ENCODE results near the gene TMEM109. TPM values are rescaled to one million over a fixed set of nuclear protein-coding genes. Genes with fewer than 3 reads are reported as not detected.

Gene TMEM109
- total and polyA plus RNA-seq, 2 of the 13 experiments (the other 11 are each of a cell fraction or from before 2014, with no cell fraction given): 7.7 to 18.0 TPM

DNA sequence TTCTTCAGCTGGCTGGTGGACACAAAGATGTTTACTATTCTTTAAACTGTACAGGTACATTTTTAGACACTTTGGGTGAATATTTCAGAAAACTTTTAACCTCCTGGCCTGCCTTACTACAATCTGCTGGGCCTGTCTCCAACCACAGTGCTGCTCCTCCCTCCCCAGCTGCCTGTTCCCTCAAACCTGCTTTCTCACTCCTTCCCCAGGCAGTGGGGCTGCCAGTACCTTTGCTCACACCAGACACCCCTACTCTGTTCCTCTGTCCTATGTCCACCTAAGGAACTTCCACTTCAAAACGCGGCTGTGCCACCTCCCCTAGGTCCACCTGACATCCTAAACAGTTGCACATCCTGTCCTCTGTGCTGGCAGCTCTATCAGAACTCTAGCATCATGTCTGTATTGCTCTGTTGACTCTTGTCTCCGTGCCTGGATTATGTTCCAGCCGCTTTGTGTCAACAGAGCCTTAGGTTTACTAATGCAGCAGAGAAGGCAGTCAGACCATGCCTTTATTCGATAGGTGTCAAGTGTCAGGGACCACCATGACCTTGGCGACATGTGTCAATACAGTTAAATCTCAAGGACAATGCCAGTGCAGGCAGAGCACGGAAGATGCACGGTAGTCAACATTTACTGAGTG is 33.2 kb upstream of the TMEM109 start (continued):
- TF ChIP-seq, protein P1, sequence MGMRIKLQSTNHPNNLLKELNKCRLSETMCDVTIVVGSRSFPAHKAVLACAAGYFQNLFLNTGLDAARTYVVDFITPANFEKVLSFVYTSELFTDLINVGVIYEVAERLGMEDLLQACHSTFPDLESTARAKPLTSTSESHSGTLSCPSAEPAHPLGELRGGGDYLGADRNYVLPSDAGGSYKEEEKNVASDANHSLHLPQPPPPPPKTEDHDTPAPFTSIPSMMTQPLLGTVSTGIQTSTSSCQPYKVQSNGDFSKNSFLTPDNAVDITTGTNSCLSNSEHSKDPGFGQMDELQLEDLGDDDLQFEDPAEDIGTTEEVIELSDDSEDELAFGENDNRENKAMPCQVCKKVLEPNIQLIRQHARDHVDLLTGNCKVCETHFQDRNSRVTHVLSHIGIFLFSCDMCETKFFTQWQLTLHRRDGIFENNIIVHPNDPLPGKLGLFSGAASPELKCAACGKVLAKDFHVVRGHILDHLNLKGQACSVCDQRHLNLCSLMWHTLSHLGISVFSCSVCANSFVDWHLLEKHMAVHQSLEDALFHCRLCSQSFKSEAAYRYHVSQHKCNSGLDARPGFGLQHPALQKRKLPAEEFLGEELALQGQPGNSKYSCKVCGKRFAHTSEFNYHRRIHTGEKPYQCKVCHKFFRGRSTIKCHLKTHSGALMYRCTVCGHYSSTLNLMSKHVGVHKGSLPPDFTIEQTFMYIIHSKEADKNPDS (CRISPR knock-in tag; IDR thresholded peaks at IDR 0.05): 0 out of 2 replicates have a peak, but pooled peaks have one; percentile 46
- TF ChIP-seq ZNF235 (CRISPR knock-in tag; IDR thresholded peaks at IDR 0.05; ENCODE audit: borderline replicate concordance) (no peak), ZNF546 (CRISPR knock-in tag; conservative IDR thresholded peaks at IDR 0.05) (no peak), ZNF354B (CRISPR knock-in tag; IDR thresholded peaks at IDR 0.05) (no peak), NFYC (CRISPR knock-in tag; IDR thresholded peaks at IDR 0.05) (no peak), MIXL1 (CRISPR knock-in tag; IDR thresholded peaks at IDR 0.05) (peak; percentile 96), ZNF619 (CRISPR knock-in tag; IDR thresholded peaks at IDR 0.05) (peak; percentile 87; the same call in 1 of the 2 replicates), ZFP36L2 (CRISPR knock-in tag; IDR thresholded peaks at IDR 0.05) (no peak), ZFAT (CRISPR knock-in tag; conservative IDR thresholded peaks at IDR 0.05) (no peak)
- TF ChIP-seq, protein P2, sequence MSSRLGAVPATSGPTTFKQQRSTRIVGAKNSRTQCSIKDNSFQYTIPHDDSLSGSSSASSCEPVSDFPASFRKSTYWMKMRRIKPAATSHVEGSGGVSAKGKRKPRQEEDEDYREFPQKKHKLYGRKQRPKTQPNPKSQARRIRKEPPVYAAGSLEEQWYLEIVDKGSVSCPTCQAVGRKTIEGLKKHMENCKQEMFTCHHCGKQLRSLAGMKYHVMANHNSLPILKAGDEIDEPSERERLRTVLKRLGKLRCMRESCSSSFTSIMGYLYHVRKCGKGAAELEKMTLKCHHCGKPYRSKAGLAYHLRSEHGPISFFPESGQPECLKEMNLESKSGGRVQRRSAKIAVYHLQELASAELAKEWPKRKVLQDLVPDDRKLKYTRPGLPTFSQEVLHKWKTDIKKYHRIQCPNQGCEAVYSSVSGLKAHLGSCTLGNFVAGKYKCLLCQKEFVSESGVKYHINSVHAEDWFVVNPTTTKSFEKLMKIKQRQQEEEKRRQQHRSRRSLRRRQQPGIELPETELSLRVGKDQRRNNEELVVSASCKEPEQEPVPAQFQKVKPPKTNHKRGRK (CRISPR knock-in tag; IDR thresholded peaks at IDR 0.05): 0 out of 2 replicates have a peak, but pooled peaks have one; percentile 39
- TF ChIP-seq, protein P3, sequence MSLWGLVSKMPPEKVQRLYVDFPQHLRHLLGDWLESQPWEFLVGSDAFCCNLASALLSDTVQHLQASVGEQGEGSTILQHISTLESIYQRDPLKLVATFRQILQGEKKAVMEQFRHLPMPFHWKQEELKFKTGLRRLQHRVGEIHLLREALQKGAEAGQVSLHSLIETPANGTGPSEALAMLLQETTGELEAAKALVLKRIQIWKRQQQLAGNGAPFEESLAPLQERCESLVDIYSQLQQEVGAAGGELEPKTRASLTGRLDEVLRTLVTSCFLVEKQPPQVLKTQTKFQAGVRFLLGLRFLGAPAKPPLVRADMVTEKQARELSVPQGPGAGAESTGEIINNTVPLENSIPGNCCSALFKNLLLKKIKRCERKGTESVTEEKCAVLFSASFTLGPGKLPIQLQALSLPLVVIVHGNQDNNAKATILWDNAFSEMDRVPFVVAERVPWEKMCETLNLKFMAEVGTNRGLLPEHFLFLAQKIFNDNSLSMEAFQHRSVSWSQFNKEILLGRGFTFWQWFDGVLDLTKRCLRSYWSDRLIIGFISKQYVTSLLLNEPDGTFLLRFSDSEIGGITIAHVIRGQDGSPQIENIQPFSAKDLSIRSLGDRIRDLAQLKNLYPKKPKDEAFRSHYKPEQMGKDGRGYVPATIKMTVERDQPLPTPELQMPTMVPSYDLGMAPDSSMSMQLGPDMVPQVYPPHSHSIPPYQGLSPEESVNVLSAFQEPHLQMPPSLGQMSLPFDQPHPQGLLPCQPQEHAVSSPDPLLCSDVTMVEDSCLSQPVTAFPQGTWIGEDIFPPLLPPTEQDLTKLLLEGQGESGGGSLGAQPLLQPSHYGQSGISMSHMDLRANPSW (CRISPR knock-in tag; IDR thresholded peaks at IDR 0.05; ENCODE audit: borderline replicate concordance): peak; percentile 78; the same call in 1 of the 2 replicates
- TF ChIP-seq, protein P4, sequence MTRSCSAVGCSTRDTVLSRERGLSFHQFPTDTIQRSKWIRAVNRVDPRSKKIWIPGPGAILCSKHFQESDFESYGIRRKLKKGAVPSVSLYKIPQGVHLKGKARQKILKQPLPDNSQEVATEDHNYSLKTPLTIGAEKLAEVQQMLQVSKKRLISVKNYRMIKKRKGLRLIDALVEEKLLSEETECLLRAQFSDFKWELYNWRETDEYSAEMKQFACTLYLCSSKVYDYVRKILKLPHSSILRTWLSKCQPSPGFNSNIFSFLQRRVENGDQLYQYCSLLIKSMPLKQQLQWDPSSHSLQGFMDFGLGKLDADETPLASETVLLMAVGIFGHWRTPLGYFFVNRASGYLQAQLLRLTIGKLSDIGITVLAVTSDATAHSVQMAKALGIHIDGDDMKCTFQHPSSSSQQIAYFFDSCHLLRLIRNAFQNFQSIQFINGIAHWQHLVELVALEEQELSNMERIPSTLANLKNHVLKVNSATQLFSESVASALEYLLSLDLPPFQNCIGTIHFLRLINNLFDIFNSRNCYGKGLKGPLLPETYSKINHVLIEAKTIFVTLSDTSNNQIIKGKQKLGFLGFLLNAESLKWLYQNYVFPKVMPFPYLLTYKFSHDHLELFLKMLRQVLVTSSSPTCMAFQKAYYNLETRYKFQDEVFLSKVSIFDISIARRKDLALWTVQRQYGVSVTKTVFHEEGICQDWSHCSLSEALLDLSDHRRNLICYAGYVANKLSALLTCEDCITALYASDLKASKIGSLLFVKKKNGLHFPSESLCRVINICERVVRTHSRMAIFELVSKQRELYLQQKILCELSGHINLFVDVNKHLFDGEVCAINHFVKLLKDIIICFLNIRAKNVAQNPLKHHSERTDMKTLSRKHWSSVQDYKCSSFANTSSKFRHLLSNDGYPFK (CRISPR knock-in tag; IDR thresholded peaks at IDR 0.05; ENCODE audit: borderline replicate concordance): peak; percentile 46; the same call in 1 of the 2 replicates
- TF ChIP-seq, protein P5, sequence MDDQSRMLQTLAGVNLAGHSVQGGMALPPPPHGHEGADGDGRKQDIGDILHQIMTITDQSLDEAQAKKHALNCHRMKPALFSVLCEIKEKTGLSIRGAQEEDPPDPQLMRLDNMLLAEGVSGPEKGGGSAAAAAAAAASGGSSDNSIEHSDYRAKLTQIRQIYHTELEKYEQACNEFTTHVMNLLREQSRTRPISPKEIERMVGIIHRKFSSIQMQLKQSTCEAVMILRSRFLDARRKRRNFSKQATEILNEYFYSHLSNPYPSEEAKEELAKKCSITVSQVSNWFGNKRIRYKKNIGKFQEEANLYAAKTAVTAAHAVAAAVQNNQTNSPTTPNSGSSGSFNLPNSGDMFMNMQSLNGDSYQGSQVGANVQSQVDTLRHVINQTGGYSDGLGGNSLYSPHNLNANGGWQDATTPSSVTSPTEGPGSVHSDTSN (CRISPR knock-in tag; IDR thresholded peaks at IDR 0.05; ENCODE audit: borderline replicate concordance): no peak
- TF ChIP-seq, protein P6, sequence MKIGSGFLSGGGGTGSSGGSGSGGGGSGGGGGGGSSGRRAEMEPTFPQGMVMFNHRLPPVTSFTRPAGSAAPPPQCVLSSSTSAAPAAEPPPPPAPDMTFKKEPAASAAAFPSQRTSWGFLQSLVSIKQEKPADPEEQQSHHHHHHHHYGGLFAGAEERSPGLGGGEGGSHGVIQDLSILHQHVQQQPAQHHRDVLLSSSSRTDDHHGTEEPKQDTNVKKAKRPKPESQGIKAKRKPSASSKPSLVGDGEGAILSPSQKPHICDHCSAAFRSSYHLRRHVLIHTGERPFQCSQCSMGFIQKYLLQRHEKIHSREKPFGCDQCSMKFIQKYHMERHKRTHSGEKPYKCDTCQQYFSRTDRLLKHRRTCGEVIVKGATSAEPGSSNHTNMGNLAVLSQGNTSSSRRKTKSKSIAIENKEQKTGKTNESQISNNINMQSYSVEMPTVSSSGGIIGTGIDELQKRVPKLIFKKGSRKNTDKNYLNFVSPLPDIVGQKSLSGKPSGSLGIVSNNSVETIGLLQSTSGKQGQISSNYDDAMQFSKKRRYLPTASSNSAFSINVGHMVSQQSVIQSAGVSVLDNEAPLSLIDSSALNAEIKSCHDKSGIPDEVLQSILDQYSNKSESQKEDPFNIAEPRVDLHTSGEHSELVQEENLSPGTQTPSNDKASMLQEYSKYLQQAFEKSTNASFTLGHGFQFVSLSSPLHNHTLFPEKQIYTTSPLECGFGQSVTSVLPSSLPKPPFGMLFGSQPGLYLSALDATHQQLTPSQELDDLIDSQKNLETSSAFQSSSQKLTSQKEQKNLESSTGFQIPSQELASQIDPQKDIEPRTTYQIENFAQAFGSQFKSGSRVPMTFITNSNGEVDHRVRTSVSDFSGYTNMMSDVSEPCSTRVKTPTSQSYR (CRISPR knock-in tag; IDR thresholded peaks at IDR 0.05; ENCODE audit: borderline replicate concordance): peak; percentile 77; the same call in 1 of the 2 replicates
